ENCODE measurements around the gene CPT1C. TPM values are rescaled to one million over a fixed set of nuclear protein-coding genes. Genes with fewer than 3 reads are reported as not detected.
A peak's percentile ranks its signal among the peaks of the same experiment; 100 is the strongest.

CPT1C gene
- total and polyA plus RNA-seq, 2 of the 8 experiments (the other 6 are each of a cell fraction or from before 2014, with no cell fraction given): 79.6 to 91.8 TPM

GRCh38 chr19:49712397-49712859, 21.5 kb downstream of the CPT1C start:
- no peak overlapping the region for H4K5ac ChIP-seq (ENCODE audit: insufficient read length, low read depth, low read length)
- H3K4ac ChIP-seq (replicated peaks; ENCODE audit: insufficient read length, low read depth, low read length): no peak overlapping the region
- ChIA-PET CTCF (ENCODE audit: partially characterized antibody) (interaction anchor here (0.6 to 1.2 kb wide), 2 partner anchors 38 to 2000 kb away, joined by 4 read pairs; no protein-coding TSS in a partner anchor), POLR2A (ENCODE audit: partially characterized antibody) (interaction anchor here (0.6 to 7.7 kb wide), 5 partner anchors 23 to 219 kb away, joined by 3 to 51 read pairs (median 4); partner anchors contain the start of genes ADM5, AP2A1 and CPT1C)
- 79% methylated on average over 20 of the region's 20 CpGs; no CpG with 5 or more reads in 1 of the 2 experiments for WGBS, 2 experiments (ENCODE audit: extremely low coverage in 1 of 2, insufficient coverage in 1 of 2, insufficient read length in 1 of 2, insufficient replicate concordance in 2 of 2, low coverage in 1 of 2, low lambda C conversion rate in 2 of 2, missing lambda C conversion rate in 1 of 2)
- H3K79me1 ChIP-seq (ENCODE audit: low read depth, low read length): no peaks in the 10 kb centered on the region
- FAIRE-seq (no peak), DNase-seq (ENCODE audit: low read depth in 1 of 2, low spot score in 2 of 2) (peak; percentile 74 to 92)
- no peaks in the 10 kb centered on the region for H3K79me2 ChIP-seq (ENCODE audit: control insufficient read depth in 1 of 2, insufficient read depth in 2 of 2, low read length in 2 of 2)
- H2AK5ac ChIP-seq (ENCODE audit: low read depth, low read length): no peak overlapping the region
- peaks cover 0 to 2% of the 10 kb centered on the region in 2 experiments for H4K20me1 ChIP-seq (replicated peaks in 1 of 2; ENCODE audit: control insufficient read depth in 1 of 2, insufficient read depth in 2 of 2, low read length in 2 of 2)
- no peak overlapping the region for H2BK20ac ChIP-seq (ENCODE audit: low read length)
- no peak overlapping the region for H3K4me2 ChIP-seq (ENCODE audit: insufficient read depth in 1 of 2, low read depth in 2 of 2, low read length in 2 of 2)
- no peak overlapping the region for H2BK15ac ChIP-seq (ENCODE audit: low read length)
- H2BK12ac ChIP-seq (ENCODE audit: low read depth, low read length): no peak overlapping the region
- H3K23ac ChIP-seq (ENCODE audit: insufficient read length): no peak overlapping the region
- H3K56ac ChIP-seq (replicated peaks; ENCODE audit: insufficient read length, low read depth, low read length): no peak overlapping the region
- no peak overlapping the region for H4K8ac ChIP-seq (ENCODE audit: extremely low read depth, insufficient read depth, low read length)
- no peak overlapping the region for H3K4me3 ChIP-seq (ENCODE audit: extremely low read depth in 1 of 4, insufficient read depth in 2 of 4, low read depth in 3 of 4, low read length in 4 of 4)
- no peak overlapping the region for H3K18ac ChIP-seq (ENCODE audit: extremely low read depth, low read length)
- no peaks in the 10 kb centered on the region; a peak in 1 of 7 replicates for H3K4me1 ChIP-seq (replicated peaks in 1 of 4; ENCODE audit: control insufficient read depth in 3 of 4, insufficient read depth in 4 of 4, low read length in 3 of 4)
- H2BK5ac ChIP-seq (ENCODE audit: low read depth, low read length): no peak overlapping the region
- peaks cover 7% of the 10 kb centered on the region; the same call in 1 of the 2 replicates for H3K23me2 ChIP-seq (ENCODE audit: low read depth, low read length)
- H4K91ac ChIP-seq (replicated peaks; ENCODE audit: insufficient read length, low read length): no peak overlapping the region
- H3K14ac ChIP-seq (ENCODE audit: insufficient read length): no peak overlapping the region
- H3K27ac ChIP-seq (ENCODE audit: low read depth, low read length): no peak overlapping the region
- H2BK120ac ChIP-seq (replicated peaks; ENCODE audit: low read depth, low read length): no peak overlapping the region
- peaks cover 0 to 2% of the 10 kb centered on the region in 2 experiments; a peak in 1 of 4 replicates for H3K9me3 ChIP-seq (ENCODE audit: insufficient read depth in 2 of 2, low read depth in 1 of 2, low read length in 1 of 2)
- H3K9ac ChIP-seq (replicated peaks in 1 of 4; ENCODE audit: extremely low read depth in 1 of 4, low read depth in 3 of 4, low read length in 3 of 4): no peak overlapping the region
- H3K36me3 ChIP-seq (ENCODE audit: control insufficient read depth in 2 of 4, insufficient read depth in 4 of 4, low read length in 3 of 4): peaks cover 8 to 32% (median 19%) of the 10 kb centered on the region in 4 experiments
- no peak overlapping the region for H2AFZ ChIP-seq (ENCODE audit: low read length)
- H3K27me3 ChIP-seq (replicated peaks in 1 of 4; ENCODE audit: control insufficient read depth in 3 of 4, extremely low read depth in 1 of 4, insufficient read depth in 3 of 4, low read length in 3 of 4): no peaks in the 10 kb centered on the region
- TF ChIP-seq TEAD4 (IDR thresholded peaks at IDR 0.05; ENCODE audit: low read depth, low read length): no peak
- no peak for TF ChIP-seq KDM5A (IDR thresholded peaks at IDR 0.05; ENCODE audit: low read length)
- no peak for TF ChIP-seq TCF12 (IDR thresholded peaks at IDR 0.05; ENCODE audit: low read depth, low read length)
- no peak for TF ChIP-seq RFX5 (IDR thresholded peaks at IDR 0.05; ENCODE audit: borderline replicate concordance, low read depth, low read length)
- TF ChIP-seq SUZ12 (IDR thresholded peaks at IDR 0.05; ENCODE audit: low read length): no peak
- TF ChIP-seq SIX5 (IDR thresholded peaks at IDR 0.05; ENCODE audit: low read depth, low read length): no peak
- TF ChIP-seq GABPA (IDR thresholded peaks at IDR 0.05; ENCODE audit: borderline replicate concordance, insufficient read depth, low read length): no peak
- TF ChIP-seq BRCA1 (IDR thresholded peaks at IDR 0.05; ENCODE audit: low read depth, low read length): no peak
- TF ChIP-seq HDAC2 (IDR thresholded peaks at IDR 0.05; ENCODE audit: borderline replicate concordance in 1 of 2, low read depth in 2 of 2, low read length in 2 of 2): no peak
- TF ChIP-seq JUN (IDR thresholded peaks at IDR 0.05; ENCODE audit: low read depth, low read length): no peak
- no peak for TF ChIP-seq CBX5 (IDR thresholded peaks at IDR 0.05; ENCODE audit: low read depth, low read length)
- no peak for TF ChIP-seq SIRT6 (IDR thresholded peaks at IDR 0.05; ENCODE audit: low read length)
- TF ChIP-seq EP300 (IDR thresholded peaks at IDR 0.05; ENCODE audit: borderline replicate concordance in 1 of 2, low read depth in 2 of 2, low read length in 2 of 2): no peak

Data from H1 (cell line).